Measurements from ENCODE around the gene TRIM17.

- TF ChIP-seq CTCF (IDR thresholded peaks at IDR 0.05) (no peak), POLR2A (IDR thresholded peaks at IDR 0.05; ENCODE audit: low read depth) (no peak), POLR2AphosphoS5 (IDR thresholded peaks at IDR 0.05) (no peak), EP300 (IDR thresholded peaks at IDR 0.05) (no peak)
Observed at GRCh38 chr1:228454238-228454637, 37.6 kb upstream of the TRIM17 start.
